ENCODE measurements around the gene NMT1.

NMT1 gene

GRCh38 chr17:45086865-45087503 is 25.9 kb downstream of the NMT1 start:
- no peak overlapping the region for H3K4me3 ChIP-seq (ENCODE audit: low read depth, low read length)
- TF ChIP-seq CTCF (IDR thresholded peaks at IDR 0.05; ENCODE audit: low read depth, low read length) = no peak

GRCh38 chr17:45087504-45087975 is 26.4 kb downstream of the NMT1 start:
- no peak for TF ChIP-seq CTCF (IDR thresholded peaks at IDR 0.05; ENCODE audit: low read depth, low read length)
- no peak overlapping the region for H3K4me3 ChIP-seq (ENCODE audit: low read depth, low read length)

GRCh38 chr17:45087978-45088377 is 26.9 kb downstream of the NMT1 start:
- TF ChIP-seq CTCF (IDR thresholded peaks at IDR 0.05; ENCODE audit: low read depth, low read length) = no peak
- no peak overlapping the region for H3K4me3 ChIP-seq (ENCODE audit: low read depth, low read length)

GRCh38 chr17:45088741-45089140 is 27.6 kb downstream of the NMT1 start:
- TF ChIP-seq CTCF (IDR thresholded peaks at IDR 0.05; ENCODE audit: low read depth, low read length) = no peak
- no peak overlapping the region for H3K4me3 ChIP-seq (ENCODE audit: low read depth, low read length)

GRCh38 chr17:45090711-45091110 is 29.6 kb downstream of the NMT1 start:
- H3K4me3 ChIP-seq (ENCODE audit: low read depth, low read length) = no peak overlapping the region
- TF ChIP-seq CTCF (IDR thresholded peaks at IDR 0.05; ENCODE audit: low read depth, low read length) = no peak

GRCh38 chr17:45091778-45092425 is 30.8 kb downstream of the NMT1 start:
- TF ChIP-seq CTCF (IDR thresholded peaks at IDR 0.05; ENCODE audit: low read depth, low read length) = no peak
- no peak overlapping the region for H3K4me3 ChIP-seq (ENCODE audit: low read depth, low read length)

GRCh38 chr17:45092911-45093430 is 31.9 kb downstream of the NMT1 start:
- no peak overlapping the region for H3K4me3 ChIP-seq (ENCODE audit: low read depth, low read length)
- TF ChIP-seq CTCF (IDR thresholded peaks at IDR 0.05; ENCODE audit: low read depth, low read length) = no peak

All from WI38 (cell line).